Lower lobe of right lung (tissue), 2 donors: ENCODE data around the gene MGAT5. TPM values are rescaled to one million over a fixed set of nuclear protein-coding genes. Genes with fewer than 3 reads are reported as not detected.

Source experiments
- ATAC-seq, 2 donors: fragments of 200-7000 bp; cut with Tn5 transposase; one replicate each; pipeline ENCODE4 v1.9.1; 2020 to 2022; ENCODE audit warnings: mild to moderate bottlenecking in 2 of 2, moderate library complexity in 2 of 2
- DNase-seq: peaks from one replicate; pipeline ENCODE4 v3.0.0-alpha.2; 2020
- H3K27ac ChIP-seq: fragments of 200-600 bp; one replicate; pipeline ENCODE4 v1.8.0; 2022
- H3K27me3 ChIP-seq: fragments of 200-600 bp; one replicate; pipeline ENCODE4 v1.8.0; 2022; ENCODE audit warnings: low read depth
- H3K36me3 ChIP-seq: fragments of 200-600 bp; one replicate; pipeline ENCODE4 v1.8.0; 2022; ENCODE audit warnings: mild to moderate bottlenecking
- H3K4me1 ChIP-seq: fragments of 200-600 bp; one replicate; pipeline ENCODE4 v1.8.0; 2022
- H3K4me3 ChIP-seq: fragments of 200-600 bp; one replicate; pipeline ENCODE4 v1.8.0; 2022; ENCODE audit warnings: mild to moderate bottlenecking
- H3K9me3 ChIP-seq: fragments of 200-600 bp; one replicate; pipeline ENCODE4 v1.8.0; 2022
- intact Hi-C: fragments of 100-400 bp; cut with DNase I; formaldehyde crosslinking; loops from one replicate; pipeline ENCODE4 v1.11.0; 2022
- total RNA-seq: library from RNA; stranded (reverse); fragmentation: NEBNext Ultra II Directional; extraction: Animal tissue kit (Norgen Biotek cat#: 25700); gene quantifications from one replicate; pipeline ENCODE4 v1.2.1, GENCODE V29; 2021
- TF ChIP-seq, protein P1 (sequence below): fragments of 200-600 bp; IDR thresholded peaks from one replicate; pipeline ENCODE4 v1.8.0; 2022; ENCODE audit warnings: antibody characterized with exemption, mild to moderate bottlenecking
- donor health status: DM: no; HTN: yes; CAD: no; lungs with severe emphysema.

The MGAT5 gene
- total RNA-seq, 1 donor from 2014 or later, result 61.7 TPM

DNA sequence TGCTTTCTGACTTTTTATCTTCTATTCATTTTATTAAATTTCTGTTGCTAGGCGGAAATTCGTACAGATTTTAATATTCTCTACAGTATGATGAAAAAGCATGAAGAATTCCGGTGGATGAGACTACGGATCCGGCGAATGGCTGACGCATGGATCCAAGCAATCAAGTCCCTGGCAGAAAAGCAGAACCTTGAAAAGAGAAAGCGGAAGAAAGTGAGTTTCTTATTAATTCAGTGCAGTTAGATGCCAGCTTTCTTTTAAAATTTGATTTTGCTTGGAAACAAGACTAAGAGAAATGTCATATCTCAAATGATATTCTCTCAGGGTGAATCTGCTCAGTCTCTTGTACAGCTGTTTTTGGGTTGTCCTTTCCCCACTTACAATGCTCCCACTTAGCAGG is 84.3 kb downstream of the MGAT5 start:
- Histone ChIP-seq H3K27me3 (no peaks in the 10 kb centered on the region), H3K4me3 (no peak overlapping the region), H3K27ac (no peak overlapping the region), H3K36me3 (peaks cover 5% of the 10 kb centered on the region), H3K9me3 (no peaks in the 10 kb centered on the region), H3K4me1 (peaks cover 11% of the 10 kb centered on the region)
- DNase-seq, result no peak
- TF ChIP-seq, protein P1, sequence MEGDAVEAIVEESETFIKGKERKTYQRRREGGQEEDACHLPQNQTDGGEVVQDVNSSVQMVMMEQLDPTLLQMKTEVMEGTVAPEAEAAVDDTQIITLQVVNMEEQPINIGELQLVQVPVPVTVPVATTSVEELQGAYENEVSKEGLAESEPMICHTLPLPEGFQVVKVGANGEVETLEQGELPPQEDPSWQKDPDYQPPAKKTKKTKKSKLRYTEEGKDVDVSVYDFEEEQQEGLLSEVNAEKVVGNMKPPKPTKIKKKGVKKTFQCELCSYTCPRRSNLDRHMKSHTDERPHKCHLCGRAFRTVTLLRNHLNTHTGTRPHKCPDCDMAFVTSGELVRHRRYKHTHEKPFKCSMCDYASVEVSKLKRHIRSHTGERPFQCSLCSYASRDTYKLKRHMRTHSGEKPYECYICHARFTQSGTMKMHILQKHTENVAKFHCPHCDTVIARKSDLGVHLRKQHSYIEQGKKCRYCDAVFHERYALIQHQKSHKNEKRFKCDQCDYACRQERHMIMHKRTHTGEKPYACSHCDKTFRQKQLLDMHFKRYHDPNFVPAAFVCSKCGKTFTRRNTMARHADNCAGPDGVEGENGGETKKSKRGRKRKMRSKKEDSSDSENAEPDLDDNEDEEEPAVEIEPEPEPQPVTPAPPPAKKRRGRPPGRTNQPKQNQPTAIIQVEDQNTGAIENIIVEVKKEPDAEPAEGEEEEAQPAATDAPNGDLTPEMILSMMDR, result no peak
- peak in 1 of 2 donors; percentile 57 for ATAC-seq
- intact Hi-C loops, result no loop called here

DNA sequence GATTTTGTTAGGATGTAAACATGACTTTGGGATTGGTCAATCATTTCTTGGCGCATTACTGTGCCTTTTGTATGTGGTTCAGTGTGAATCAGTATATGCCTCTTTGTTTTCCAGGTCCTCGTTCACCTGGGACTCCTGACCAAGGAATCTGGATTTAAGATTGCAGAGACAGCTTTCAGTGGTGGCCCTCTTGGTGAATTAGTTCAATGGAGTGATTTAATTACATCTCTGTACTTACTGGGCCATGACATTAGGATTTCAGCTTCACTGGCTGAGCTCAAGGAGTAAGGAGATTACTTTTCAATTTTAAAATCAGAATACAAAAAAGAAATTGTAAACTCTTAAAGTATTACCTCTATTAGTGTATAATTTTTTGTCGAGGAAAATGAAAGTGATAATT is 87.6 kb downstream of the MGAT5 start:
- TF ChIP-seq, protein P1, result no peak
- intact Hi-C loops, result no loop called here
- no peak for DNase-seq
- peaks cover 4% of the 10 kb centered on the region for H3K4me1 ChIP-seq
- H3K36me3 ChIP-seq, result peaks cover 5% of the 10 kb centered on the region
- no peak for ATAC-seq
- H3K9me3 ChIP-seq, result no peaks in the 10 kb centered on the region
- no peak overlapping the region for H3K4me3 ChIP-seq
- H3K27me3 ChIP-seq, result no peaks in the 10 kb centered on the region
- no peak overlapping the region for H3K27ac ChIP-seq

DNA sequence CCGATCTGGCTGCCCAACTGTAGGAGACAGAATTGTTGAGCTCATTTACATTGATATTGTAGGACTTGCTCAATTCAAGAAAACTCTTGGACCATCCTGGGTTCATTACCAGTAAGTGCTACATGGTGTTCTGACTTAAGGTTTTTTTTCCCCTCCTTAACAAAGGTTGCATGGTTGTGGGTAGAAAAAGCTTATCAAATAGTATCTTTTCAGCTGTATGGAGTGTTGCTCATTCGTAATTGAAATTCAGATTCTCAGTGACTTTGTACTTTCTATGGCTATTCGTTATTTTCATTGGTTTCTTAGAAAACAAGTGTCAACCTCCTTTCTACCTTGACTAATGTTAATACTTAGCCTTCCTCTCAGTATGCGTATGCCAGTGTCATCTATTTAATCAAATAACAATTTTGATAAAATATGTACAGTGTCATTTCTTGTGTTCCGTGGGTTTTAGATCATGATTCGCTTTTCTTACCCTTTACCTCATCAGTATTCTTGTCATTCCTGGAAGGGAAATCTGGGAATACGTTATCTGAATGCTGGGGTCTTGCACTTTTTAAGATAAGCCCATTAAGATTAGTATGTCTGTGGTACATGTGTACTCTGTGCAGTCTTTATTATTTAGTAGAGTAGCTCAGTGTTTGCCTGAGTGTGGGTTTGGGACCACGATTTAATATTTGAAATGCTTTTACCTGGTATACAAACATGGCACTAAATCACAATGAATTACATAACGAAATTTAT is 91.3 kb downstream of the MGAT5 start:
- Histone ChIP-seq H3K27ac (no peak overlapping the region), H3K36me3 (peaks cover 5% of the 10 kb centered on the region), H3K27me3 (no peaks in the 10 kb centered on the region), H3K4me3 (no peak overlapping the region), H3K9me3 (no peaks in the 10 kb centered on the region), H3K4me1 (peaks cover 4% of the 10 kb centered on the region)
- ATAC-seq (no peak), DNase-seq (no peak)
- TF ChIP-seq, protein P1, result no peak
- intact Hi-C loops, result no loop called here

DNA sequence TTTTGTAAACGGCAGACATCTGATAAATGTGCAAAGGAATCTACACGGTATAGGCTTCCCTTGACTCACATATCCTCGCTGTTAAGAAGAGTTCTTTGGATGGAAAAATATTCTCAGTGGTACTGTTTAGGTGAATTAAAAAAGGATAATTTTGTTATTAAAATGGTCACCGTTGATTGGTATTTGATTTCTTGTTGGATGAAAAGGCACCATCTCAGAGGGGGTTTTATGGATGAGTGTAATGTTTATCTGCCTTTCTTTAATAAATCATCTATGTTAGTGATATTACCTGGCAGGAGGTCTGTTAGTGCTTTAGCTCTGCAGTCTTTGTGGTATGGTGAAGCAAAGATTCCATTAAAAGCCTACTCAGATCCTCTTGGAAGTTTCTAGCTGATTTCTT is 92.3 kb downstream of the MGAT5 start:
- H3K36me3 ChIP-seq, result peaks cover 15% of the 10 kb centered on the region
- DNase-seq, result no peak
- H3K27me3 ChIP-seq, result no peaks in the 10 kb centered on the region
- no peaks in the 10 kb centered on the region for H3K9me3 ChIP-seq
- H3K27ac ChIP-seq, result no peak overlapping the region
- no peak for ATAC-seq
- H3K4me1 ChIP-seq, result peaks cover 4% of the 10 kb centered on the region
- no peak overlapping the region for H3K4me3 ChIP-seq
- intact Hi-C loops, result no loop called here
- TF ChIP-seq, protein P1, result no peak

DNA sequence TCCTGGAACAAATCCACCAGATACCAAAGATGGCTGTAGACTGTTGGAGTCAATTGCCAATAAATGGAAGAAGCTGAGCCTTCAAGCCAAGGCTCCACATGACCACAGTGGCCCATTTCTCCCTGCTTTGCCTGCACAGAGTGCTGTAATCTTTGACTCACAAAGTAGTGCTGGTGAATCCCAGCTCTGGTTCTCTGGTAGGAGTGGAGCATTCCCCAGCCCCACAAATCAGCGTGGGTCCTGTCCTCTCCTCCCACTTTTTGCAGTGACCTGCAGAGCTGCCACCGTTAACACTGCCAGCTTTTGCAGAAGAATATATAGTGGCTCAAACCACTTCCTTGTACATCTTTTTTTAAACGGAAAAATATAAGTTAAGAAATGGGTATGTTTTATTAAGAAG is 93.9 kb downstream of the MGAT5 start:
- DNase-seq, result no peak
- TF ChIP-seq, protein P1, result no peak
- Histone ChIP-seq H3K4me1 (no peaks in the 10 kb centered on the region), H3K9me3 (no peaks in the 10 kb centered on the region), H3K27ac (no peak overlapping the region), H3K4me3 (no peak overlapping the region), H3K36me3 (peaks cover 12% of the 10 kb centered on the region), H3K27me3 (no peaks in the 10 kb centered on the region)
- intact Hi-C loops, result no loop called here
- ATAC-seq, result no peak
